Vagina (tissue), 2 donors: Measurements from ENCODE around the gene NEDD4L.

ENCODE experiments used
- CTCF ChIP-seq, 3 experiments: fragments of 450-650 bp in 2 of 3; fragments of 200-600 bp in 1 of 3; sonication (generic) in 1 of 3; IDR thresholded peaks; one replicate each; pipeline ENCODE4 v1.5.1; 2017 to 2019; ENCODE audit warnings: antibody characterized with exemption in 3 of 3, mild to moderate bottlenecking in 2 of 3, moderate library complexity in 2 of 3
- POLR2A ChIP-seq, 2 donors: fragments of 450-650 bp; IDR thresholded peaks; one replicate each; pipeline ENCODE4 v1.6.1; 2017; ENCODE audit warnings: antibody characterized with exemption in 2 of 2, mild to moderate bottlenecking in 2 of 2, moderate library complexity in 2 of 2

DNA sequence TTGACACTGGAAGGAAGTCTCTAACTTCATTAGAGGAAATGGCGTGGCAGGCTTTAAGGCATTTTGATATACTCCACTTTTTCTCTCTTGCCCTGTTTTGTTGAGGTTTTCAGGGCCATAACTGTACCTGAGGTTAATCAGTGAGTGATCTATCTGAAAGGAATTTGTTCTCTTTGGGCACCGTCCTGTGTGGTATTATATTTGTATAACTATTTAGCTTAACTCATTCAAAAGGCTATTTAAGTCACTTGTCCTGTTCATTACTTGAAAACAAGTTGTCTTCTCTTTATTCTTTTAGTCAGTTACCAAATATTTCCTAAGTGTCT is 180.4 kb downstream of the NEDD4L start:
- no peak for TF ChIP-seq CTCF (IDR thresholded peaks at IDR 0.05)
- TF ChIP-seq POLR2A (IDR thresholded peaks at IDR 0.05): no peak
